GM23338 (cell line): ENCODE results near the gene HSD17B2. TPM values are rescaled to one million over a fixed set of nuclear protein-coding genes. Genes with fewer than 3 reads are reported as not detected.

Source experiments
- ATAC-seq: fragments of 200-7000 bp; cut with Tn5 transposase; 3 replicates; pipeline ENCODE4 v1.9.1; 2020
- DNase-seq: peaks from one replicate; pipeline ENCODE4 v3.0.0-alpha.2; 2015; ENCODE audit warnings: low spot score
- H2AFZ ChIP-seq: fragments of 200-600 bp; sonication (generic); 2 replicates; pipeline ENCODE4 v1.8.0; 2016; ENCODE audit warnings: antibody characterized with exemption, mild to moderate bottlenecking, moderate library complexity
- H3F3A ChIP-seq: fragments of 200-600 bp; sonication (generic); replicated peaks from 2 replicates; pipeline ENCODE4 v1.8.0; 2017; ENCODE audit warnings: antibody characterized with exemption, mixed run types, low read depth
- H3K27ac ChIP-seq: fragments of 200-600 bp; sonication (generic); 2 replicates; pipeline ENCODE4 v1.6.1; 2016; ENCODE audit warnings: low read depth
- H3K27me3 ChIP-seq: fragments of 200-600 bp; sonication (generic); 2 replicates; pipeline ENCODE4 v1.8.0; 2016; ENCODE audit warnings: mild to moderate bottlenecking, mixed run types, moderate library complexity; ENCODE audit not compliant: insufficient read depth
- H3K36me3 ChIP-seq: fragments of 200-600 bp; sonication (generic); 2 replicates; pipeline ENCODE4 v1.8.0; 2016; ENCODE audit warnings: mild to moderate bottlenecking; ENCODE audit not compliant: insufficient read depth
- H3K4me1 ChIP-seq: fragments of 200-600 bp; sonication (generic); 2 replicates; pipeline ENCODE4 v1.8.0; 2016; ENCODE audit warnings: mild to moderate bottlenecking, moderate library complexity; ENCODE audit not compliant: insufficient read depth
- H3K4me2 ChIP-seq: fragments of 200-600 bp; sonication (generic); 2 replicates; pipeline ENCODE4 v1.7.1; 2017; ENCODE audit warnings: mixed run types
- H3K4me3 ChIP-seq: fragments of 200-600 bp; sonication (generic); 2 replicates; pipeline ENCODE4 v1.6.1; 2016; ENCODE audit warnings: mixed run types
- H3K79me2 ChIP-seq: fragments of 200-600 bp; sonication (generic); replicated peaks from 2 replicates; pipeline ENCODE4 v1.8.0; 2017; ENCODE audit warnings: mild to moderate bottlenecking; ENCODE audit not compliant: insufficient read depth
- H3K9me2 ChIP-seq: fragments of 200-600 bp; sonication (generic); 2 replicates; pipeline ENCODE4 v1.8.0; 2017; ENCODE audit not compliant: insufficient read depth
- H4K20me1 ChIP-seq: fragments of 200-600 bp; sonication (generic); replicated peaks from 2 replicates; pipeline ENCODE4 v1.8.0; 2017; ENCODE audit warnings: mild to moderate bottlenecking; ENCODE audit not compliant: insufficient read depth
- H3K27ac Mint-ChIP-seq: 2 replicates; pipeline ENCODE4 v1.8.0; 2020; ENCODE audit warnings: inconsistent platforms, mild to moderate bottlenecking, moderate library complexity, mixed read lengths
- H3K27me3 Mint-ChIP-seq: 3 replicates; pipeline ENCODE4 v1.8.0; 2022; ENCODE audit warnings: low read depth, mild to moderate bottlenecking, moderate library complexity, mixed read lengths, inconsistent platforms; ENCODE audit not compliant: insufficient read depth, poor library complexity
- H3K36me3 Mint-ChIP-seq: 3 replicates; pipeline ENCODE4 v1.8.0; 2021; ENCODE audit warnings: low read depth, mild to moderate bottlenecking, inconsistent platforms, moderate library complexity, mixed read lengths
- H3K4me1 Mint-ChIP-seq: 3 replicates; pipeline ENCODE4 v1.8.0; 2020; ENCODE audit warnings: mild to moderate bottlenecking, inconsistent platforms, mixed read lengths
- H3K4me3 Mint-ChIP-seq: 3 replicates; pipeline ENCODE4 v1.8.0; 2021; ENCODE audit warnings: moderate library complexity, mild to moderate bottlenecking, inconsistent platforms, mixed read lengths
- H3K9me3 Mint-ChIP-seq: 3 replicates; pipeline ENCODE4 v1.8.0; 2020; ENCODE audit warnings: moderate library complexity, mild to moderate bottlenecking, inconsistent platforms, mixed read lengths
- CREB1 ChIP-seq: fragments of 250-450 bp; sonication (Bioruptor Pico); IDR thresholded peaks from 2 replicates; pipeline ENCODE4 v1.5.0; 2020; ENCODE audit warnings: low read depth, mild to moderate bottlenecking, moderate library complexity
- EZH2 ChIP-seq: fragments of 200-600 bp; sonication (generic); IDR thresholded peaks from one replicate; pipeline ENCODE4 v1.8.0; 2017; ENCODE audit warnings: antibody characterized with exemption, mild to moderate bottlenecking, low read depth; ENCODE audit not compliant: unreplicated experiment
- EZH2phosphoT487 ChIP-seq: fragments of 200-600 bp; sonication (generic); IDR thresholded peaks from one replicate; pipeline ENCODE4 v1.8.1; 2018; ENCODE audit warnings: antibody characterized with exemption; ENCODE audit not compliant: unreplicated experiment
- JUNB ChIP-seq: IDR thresholded peaks from one replicate; pipeline ENCODE4 v1.6.1; 2016; ENCODE audit warnings: antibody characterized with exemption; ENCODE audit not compliant: unreplicated experiment
- NANOG ChIP-seq: IDR thresholded peaks from 2 replicates; pipeline ENCODE4 v1.6.1; 2016; ENCODE audit warnings: antibody characterized with exemption, borderline replicate concordance
- POLR2AphosphoS5 ChIP-seq: IDR thresholded peaks from 2 replicates; pipeline ENCODE4 v1.6.1; 2016; ENCODE audit warnings: antibody characterized with exemption, low read depth
- STAT1 ChIP-seq: IDR thresholded peaks from one replicate; pipeline ENCODE4 v1.6.1; 2016; ENCODE audit warnings: antibody characterized with exemption; ENCODE audit not compliant: unreplicated experiment
- ZNF114 ChIP-seq: fragments of 250-450 bp; sonication (Bioruptor Pico); IDR thresholded peaks from 2 replicates; pipeline ENCODE4 v1.5.0; 2020; ENCODE audit warnings: mild to moderate bottlenecking, moderate library complexity
- ZNF331 ChIP-seq: fragments of 250-450 bp; sonication (Bioruptor Pico); IDR thresholded peaks from 2 replicates; pipeline ENCODE4 v1.5.0; 2020; ENCODE audit warnings: low read depth, mild to moderate bottlenecking, moderate library complexity
- polyA plus RNA-seq: library from polyadenylated mRNA; unstranded; fragments of >200 nt; fragmentation: Nextera tagmentation; extraction: Ambion mirVana; gene quantifications from 2 replicates; pipeline ENCODE4 v1.2.1, GENCODE V29; 2016
- total RNA-seq: library from RNA; depleted of rRNA; stranded (reverse); fragments of >200 nt; shearing (Covaris generic); gene quantifications from 2 replicates; pipeline ENCODE4 v1.2.3, GENCODE V29; 2014
- TF ChIP-seq, protein P1 (sequence below), 2 experiments: fragments of 200-600 bp in 1 of 2; sonication (generic) in 1 of 2; conservative IDR thresholded peaks; 2 replicates each; pipeline versions ENCODE4 v1.5.1 to v1.6.1; 2016 to 2017; ENCODE audit warnings: antibody characterized with exemption in 2 of 2, low read depth in 2 of 2, mild to moderate bottlenecking in 2 of 2, moderate library complexity in 1 of 2
- TF ChIP-seq, protein P2 (sequence below): IDR thresholded peaks from 2 replicates; pipeline ENCODE4 v1.6.1; 2016; ENCODE audit warnings: antibody characterized with exemption
- TF ChIP-seq, protein P3 (sequence below): IDR thresholded peaks from one replicate; pipeline ENCODE4 v1.6.1; 2018; ENCODE audit warnings: antibody characterized with exemption; ENCODE audit not compliant: unreplicated experiment
- TF ChIP-seq, protein P4 (sequence below): fragments of 250-450 bp; sonication (Bioruptor Pico); IDR thresholded peaks from 2 replicates; pipeline ENCODE4 v1.5.0; 2020; ENCODE audit warnings: mild to moderate bottlenecking, moderate library complexity

HSD17B2 gene
- total and polyA plus RNA-seq, 2 experiments from 2014 or later = 0.29 TPM; not detected in 1

DNA sequence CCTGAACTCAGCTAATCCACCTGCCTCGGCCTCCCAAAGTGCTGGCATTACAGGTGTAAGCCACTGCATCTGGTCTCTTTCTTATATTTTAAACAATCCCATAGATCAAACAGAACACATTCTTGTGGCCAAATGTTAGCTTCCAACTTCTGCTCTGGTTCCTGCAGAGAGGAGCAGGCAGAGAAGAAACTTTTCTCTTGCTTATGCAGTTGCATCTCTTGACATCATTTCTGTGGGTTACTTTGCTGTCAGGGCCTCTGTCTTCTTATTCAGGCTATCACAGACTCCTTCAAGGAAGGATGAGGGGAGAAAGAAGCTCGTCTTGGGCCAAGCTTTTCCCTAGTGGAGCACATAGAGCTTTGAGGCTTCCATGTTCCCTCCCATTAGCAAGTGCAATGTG lies 7.8 kb downstream of the HSD17B2 start:
- Histone ChIP-seq H3K27me3 (no peaks in the 10 kb centered on the region), H3F3A (no peaks in the 10 kb centered on the region), H4K20me1 (no peaks in the 10 kb centered on the region), H3K36me3 (no peaks in the 10 kb centered on the region), H2AFZ (no peak overlapping the region), H3K4me3 (no peak overlapping the region), H3K9me2 (peaks cover 11% of the 10 kb centered on the region; the same call in 1 of the 2 replicates), H3K4me1 (no peaks in the 10 kb centered on the region), H3K79me2 (no peaks in the 10 kb centered on the region), H3K4me2 (no peak overlapping the region), H3K27ac (no peak overlapping the region)
- Mint-ChIP-seq H3K27me3 (peaks cover 2% of the 10 kb centered on the region), H3K27ac (no peak overlapping the region), H3K9me3 (no peaks in the 10 kb centered on the region), H3K4me3 (no peak overlapping the region), H3K36me3 (no peaks in the 10 kb centered on the region), H3K4me1 (peaks cover 2% of the 10 kb centered on the region; the same call in 1 of the 3 replicates)
- DNase-seq (no peak), ATAC-seq (no peak)
- TF ChIP-seq ZNF331 (CRISPR knock-in tag) = no peak
- TF ChIP-seq, protein P1, sequence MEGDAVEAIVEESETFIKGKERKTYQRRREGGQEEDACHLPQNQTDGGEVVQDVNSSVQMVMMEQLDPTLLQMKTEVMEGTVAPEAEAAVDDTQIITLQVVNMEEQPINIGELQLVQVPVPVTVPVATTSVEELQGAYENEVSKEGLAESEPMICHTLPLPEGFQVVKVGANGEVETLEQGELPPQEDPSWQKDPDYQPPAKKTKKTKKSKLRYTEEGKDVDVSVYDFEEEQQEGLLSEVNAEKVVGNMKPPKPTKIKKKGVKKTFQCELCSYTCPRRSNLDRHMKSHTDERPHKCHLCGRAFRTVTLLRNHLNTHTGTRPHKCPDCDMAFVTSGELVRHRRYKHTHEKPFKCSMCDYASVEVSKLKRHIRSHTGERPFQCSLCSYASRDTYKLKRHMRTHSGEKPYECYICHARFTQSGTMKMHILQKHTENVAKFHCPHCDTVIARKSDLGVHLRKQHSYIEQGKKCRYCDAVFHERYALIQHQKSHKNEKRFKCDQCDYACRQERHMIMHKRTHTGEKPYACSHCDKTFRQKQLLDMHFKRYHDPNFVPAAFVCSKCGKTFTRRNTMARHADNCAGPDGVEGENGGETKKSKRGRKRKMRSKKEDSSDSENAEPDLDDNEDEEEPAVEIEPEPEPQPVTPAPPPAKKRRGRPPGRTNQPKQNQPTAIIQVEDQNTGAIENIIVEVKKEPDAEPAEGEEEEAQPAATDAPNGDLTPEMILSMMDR (conservative IDR thresholded peaks at IDR 0.05; ENCODE audit: low read depth in 2 of 2) = no peak
- TF ChIP-seq, protein P2, sequence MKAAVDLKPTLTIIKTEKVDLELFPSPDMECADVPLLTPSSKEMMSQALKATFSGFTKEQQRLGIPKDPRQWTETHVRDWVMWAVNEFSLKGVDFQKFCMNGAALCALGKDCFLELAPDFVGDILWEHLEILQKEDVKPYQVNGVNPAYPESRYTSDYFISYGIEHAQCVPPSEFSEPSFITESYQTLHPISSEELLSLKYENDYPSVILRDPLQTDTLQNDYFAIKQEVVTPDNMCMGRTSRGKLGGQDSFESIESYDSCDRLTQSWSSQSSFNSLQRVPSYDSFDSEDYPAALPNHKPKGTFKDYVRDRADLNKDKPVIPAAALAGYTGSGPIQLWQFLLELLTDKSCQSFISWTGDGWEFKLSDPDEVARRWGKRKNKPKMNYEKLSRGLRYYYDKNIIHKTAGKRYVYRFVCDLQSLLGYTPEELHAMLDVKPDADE = no peak
- TF ChIP-seq CREB1 (CRISPR knock-in tag) = no peak
- no peak for TF ChIP-seq EZH2
- TF ChIP-seq, protein P3, sequence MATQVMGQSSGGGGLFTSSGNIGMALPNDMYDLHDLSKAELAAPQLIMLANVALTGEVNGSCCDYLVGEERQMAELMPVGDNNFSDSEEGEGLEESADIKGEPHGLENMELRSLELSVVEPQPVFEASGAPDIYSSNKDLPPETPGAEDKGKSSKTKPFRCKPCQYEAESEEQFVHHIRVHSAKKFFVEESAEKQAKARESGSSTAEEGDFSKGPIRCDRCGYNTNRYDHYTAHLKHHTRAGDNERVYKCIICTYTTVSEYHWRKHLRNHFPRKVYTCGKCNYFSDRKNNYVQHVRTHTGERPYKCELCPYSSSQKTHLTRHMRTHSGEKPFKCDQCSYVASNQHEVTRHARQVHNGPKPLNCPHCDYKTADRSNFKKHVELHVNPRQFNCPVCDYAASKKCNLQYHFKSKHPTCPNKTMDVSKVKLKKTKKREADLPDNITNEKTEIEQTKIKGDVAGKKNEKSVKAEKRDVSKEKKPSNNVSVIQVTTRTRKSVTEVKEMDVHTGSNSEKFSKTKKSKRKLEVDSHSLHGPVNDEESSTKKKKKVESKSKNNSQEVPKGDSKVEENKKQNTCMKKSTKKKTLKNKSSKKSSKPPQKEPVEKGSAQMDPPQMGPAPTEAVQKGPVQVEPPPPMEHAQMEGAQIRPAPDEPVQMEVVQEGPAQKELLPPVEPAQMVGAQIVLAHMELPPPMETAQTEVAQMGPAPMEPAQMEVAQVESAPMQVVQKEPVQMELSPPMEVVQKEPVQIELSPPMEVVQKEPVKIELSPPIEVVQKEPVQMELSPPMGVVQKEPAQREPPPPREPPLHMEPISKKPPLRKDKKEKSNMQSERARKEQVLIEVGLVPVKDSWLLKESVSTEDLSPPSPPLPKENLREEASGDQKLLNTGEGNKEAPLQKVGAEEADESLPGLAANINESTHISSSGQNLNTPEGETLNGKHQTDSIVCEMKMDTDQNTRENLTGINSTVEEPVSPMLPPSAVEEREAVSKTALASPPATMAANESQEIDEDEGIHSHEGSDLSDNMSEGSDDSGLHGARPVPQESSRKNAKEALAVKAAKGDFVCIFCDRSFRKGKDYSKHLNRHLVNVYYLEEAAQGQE = no peak
- TF ChIP-seq ZNF114 (CRISPR knock-in tag) = no peak
- no peak for TF ChIP-seq STAT1
- no peak for TF ChIP-seq EZH2phosphoT487
- TF ChIP-seq POLR2AphosphoS5 = no peak
- no peak for TF ChIP-seq JUNB
- no peak for TF ChIP-seq NANOG
- TF ChIP-seq, protein P4, sequence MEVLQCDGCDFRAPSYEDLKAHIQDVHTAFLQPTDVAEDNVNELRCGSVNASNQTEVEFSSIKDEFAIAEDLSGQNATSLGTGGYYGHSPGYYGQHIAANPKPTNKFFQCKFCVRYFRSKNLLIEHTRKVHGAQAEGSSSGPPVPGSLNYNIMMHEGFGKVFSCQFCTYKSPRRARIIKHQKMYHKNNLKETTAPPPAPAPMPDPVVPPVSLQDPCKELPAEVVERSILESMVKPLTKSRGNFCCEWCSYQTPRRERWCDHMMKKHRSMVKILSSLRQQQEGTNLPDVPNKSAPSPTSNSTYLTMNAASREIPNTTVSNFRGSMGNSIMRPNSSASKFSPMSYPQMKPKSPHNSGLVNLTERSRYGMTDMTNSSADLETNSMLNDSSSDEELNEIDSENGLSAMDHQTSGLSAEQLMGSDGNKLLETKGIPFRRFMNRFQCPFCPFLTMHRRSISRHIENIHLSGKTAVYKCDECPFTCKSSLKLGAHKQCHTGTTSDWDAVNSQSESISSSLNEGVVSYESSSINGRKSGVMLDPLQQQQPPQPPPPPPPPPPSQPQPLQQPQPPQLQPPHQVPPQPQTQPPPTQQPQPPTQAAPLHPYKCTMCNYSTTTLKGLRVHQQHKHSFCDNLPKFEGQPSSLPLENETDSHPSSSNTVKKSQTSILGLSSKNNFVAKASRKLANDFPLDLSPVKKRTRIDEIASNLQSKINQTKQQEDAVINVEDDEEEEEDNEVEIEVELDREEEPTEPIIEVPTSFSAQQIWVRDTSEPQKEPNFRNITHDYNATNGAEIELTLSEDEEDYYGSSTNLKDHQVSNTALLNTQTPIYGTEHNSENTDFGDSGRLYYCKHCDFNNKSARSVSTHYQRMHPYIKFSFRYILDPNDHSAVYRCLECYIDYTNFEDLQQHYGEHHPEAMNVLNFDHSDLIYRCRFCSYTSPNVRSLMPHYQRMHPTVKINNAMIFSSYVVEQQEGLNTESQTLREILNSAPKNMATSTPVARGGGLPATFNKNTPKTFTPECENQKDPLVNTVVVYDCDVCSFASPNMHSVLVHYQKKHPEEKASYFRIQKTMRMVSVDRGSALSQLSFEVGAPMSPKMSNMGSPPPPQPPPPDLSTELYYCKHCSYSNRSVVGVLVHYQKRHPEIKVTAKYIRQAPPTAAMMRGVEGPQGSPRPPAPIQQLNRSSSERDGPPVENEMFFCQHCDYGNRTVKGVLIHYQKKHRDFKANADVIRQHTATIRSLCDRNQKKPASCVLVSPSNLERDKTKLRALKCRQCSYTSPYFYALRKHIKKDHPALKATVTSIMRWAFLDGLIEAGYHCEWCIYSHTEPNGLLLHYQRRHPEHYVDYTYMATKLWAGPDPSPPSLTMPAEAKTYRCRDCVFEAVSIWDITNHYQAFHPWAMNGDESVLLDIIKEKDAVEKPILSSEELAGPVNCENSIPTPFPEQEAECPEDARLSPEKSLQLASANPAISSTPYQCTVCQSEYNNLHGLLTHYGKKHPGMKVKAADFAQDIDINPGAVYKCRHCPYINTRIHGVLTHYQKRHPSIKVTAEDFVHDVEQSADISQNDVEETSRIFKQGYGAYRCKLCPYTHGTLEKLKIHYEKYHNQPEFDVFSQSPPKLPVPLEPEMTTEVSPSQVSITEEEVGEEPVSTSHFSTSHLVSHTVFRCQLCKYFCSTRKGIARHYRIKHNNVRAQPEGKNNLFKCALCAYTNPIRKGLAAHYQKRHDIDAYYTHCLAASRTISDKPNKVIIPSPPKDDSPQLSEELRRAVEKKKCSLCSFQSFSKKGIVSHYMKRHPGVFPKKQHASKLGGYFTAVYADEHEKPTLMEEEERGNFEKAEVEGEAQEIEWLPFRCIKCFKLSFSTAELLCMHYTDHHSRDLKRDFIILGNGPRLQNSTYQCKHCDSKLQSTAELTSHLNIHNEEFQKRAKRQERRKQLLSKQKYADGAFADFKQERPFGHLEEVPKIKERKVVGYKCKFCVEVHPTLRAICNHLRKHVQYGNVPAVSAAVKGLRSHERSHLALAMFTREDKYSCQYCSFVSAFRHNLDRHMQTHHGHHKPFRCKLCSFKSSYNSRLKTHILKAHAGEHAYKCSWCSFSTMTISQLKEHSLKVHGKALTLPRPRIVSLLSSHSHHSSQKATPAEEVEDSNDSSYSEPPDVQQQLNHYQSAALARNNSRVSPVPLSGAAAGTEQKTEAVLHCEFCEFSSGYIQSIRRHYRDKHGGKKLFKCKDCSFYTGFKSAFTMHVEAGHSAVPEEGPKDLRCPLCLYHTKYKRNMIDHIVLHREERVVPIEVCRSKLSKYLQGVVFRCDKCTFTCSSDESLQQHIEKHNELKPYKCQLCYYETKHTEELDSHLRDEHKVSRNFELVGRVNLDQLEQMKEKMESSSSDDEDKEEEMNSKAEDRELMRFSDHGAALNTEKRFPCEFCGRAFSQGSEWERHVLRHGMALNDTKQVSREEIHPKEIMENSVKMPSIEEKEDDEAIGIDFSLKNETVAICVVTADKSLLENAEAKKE (CRISPR knock-in tag) = no peak
